ENCODE results near the gene FBXL13. TPM values are rescaled to one million over a fixed set of nuclear protein-coding genes. Genes with fewer than 3 reads are reported as not detected.

Gene FBXL13
- total and polyA plus RNA-seq, 2 experiments from 2014 or later, result 1.2 to 2.5 TPM

DNA sequence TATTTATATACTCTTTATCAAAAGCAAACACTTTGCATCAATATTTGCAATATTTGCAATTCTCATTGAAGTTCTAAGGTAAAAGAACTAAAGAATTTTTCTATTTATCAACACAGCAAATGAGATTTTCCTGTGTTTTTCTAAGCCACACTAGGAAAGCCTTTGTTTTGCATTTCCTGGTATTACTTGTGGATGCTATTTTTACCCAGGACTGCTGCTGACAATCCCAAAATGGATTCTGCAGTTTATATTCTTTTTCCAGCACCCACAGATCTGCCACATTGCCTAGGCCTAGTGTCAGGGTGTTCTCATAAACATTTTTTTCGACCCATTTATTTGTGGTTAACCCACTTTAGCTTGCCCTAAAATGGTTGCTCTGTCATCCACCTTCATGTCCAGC lies 135.9 kb downstream of the FBXL13 start (continued):
- TF ChIP-seq, protein P1, sequence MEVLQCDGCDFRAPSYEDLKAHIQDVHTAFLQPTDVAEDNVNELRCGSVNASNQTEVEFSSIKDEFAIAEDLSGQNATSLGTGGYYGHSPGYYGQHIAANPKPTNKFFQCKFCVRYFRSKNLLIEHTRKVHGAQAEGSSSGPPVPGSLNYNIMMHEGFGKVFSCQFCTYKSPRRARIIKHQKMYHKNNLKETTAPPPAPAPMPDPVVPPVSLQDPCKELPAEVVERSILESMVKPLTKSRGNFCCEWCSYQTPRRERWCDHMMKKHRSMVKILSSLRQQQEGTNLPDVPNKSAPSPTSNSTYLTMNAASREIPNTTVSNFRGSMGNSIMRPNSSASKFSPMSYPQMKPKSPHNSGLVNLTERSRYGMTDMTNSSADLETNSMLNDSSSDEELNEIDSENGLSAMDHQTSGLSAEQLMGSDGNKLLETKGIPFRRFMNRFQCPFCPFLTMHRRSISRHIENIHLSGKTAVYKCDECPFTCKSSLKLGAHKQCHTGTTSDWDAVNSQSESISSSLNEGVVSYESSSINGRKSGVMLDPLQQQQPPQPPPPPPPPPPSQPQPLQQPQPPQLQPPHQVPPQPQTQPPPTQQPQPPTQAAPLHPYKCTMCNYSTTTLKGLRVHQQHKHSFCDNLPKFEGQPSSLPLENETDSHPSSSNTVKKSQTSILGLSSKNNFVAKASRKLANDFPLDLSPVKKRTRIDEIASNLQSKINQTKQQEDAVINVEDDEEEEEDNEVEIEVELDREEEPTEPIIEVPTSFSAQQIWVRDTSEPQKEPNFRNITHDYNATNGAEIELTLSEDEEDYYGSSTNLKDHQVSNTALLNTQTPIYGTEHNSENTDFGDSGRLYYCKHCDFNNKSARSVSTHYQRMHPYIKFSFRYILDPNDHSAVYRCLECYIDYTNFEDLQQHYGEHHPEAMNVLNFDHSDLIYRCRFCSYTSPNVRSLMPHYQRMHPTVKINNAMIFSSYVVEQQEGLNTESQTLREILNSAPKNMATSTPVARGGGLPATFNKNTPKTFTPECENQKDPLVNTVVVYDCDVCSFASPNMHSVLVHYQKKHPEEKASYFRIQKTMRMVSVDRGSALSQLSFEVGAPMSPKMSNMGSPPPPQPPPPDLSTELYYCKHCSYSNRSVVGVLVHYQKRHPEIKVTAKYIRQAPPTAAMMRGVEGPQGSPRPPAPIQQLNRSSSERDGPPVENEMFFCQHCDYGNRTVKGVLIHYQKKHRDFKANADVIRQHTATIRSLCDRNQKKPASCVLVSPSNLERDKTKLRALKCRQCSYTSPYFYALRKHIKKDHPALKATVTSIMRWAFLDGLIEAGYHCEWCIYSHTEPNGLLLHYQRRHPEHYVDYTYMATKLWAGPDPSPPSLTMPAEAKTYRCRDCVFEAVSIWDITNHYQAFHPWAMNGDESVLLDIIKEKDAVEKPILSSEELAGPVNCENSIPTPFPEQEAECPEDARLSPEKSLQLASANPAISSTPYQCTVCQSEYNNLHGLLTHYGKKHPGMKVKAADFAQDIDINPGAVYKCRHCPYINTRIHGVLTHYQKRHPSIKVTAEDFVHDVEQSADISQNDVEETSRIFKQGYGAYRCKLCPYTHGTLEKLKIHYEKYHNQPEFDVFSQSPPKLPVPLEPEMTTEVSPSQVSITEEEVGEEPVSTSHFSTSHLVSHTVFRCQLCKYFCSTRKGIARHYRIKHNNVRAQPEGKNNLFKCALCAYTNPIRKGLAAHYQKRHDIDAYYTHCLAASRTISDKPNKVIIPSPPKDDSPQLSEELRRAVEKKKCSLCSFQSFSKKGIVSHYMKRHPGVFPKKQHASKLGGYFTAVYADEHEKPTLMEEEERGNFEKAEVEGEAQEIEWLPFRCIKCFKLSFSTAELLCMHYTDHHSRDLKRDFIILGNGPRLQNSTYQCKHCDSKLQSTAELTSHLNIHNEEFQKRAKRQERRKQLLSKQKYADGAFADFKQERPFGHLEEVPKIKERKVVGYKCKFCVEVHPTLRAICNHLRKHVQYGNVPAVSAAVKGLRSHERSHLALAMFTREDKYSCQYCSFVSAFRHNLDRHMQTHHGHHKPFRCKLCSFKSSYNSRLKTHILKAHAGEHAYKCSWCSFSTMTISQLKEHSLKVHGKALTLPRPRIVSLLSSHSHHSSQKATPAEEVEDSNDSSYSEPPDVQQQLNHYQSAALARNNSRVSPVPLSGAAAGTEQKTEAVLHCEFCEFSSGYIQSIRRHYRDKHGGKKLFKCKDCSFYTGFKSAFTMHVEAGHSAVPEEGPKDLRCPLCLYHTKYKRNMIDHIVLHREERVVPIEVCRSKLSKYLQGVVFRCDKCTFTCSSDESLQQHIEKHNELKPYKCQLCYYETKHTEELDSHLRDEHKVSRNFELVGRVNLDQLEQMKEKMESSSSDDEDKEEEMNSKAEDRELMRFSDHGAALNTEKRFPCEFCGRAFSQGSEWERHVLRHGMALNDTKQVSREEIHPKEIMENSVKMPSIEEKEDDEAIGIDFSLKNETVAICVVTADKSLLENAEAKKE (CRISPR knock-in tag; IDR thresholded peaks at IDR 0.05), result no peak

DNA sequence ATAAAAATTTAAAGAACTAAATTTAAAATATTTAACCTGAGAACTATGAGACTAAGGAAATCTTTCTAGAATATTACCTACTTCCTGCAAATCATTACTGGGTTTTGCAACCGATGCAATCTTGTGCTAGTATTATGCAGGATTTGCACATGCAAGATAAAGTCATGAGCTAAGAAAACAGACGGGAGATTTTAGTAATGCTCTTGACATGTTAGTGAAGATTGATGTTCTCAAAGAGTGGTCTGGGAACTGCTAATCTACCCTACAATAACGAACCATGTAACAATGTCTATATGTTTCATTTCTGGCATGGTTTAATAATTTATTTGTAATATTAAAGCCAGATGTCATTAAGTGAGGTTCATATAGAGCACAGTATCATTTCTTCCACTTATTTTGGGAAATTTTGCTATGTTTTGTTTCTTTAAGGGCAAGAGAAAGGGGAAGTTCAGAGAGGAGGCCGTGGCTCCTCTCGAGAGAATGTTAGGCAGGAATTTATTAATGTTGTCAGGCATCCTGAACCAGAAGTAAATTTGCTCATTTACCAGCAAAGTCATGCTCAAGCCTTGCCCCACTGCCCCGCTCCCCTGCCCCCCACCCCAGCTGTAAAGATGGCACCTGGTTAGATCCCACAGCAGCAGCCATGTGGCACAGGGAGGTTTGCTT lies 139.0 kb downstream of the FBXL13 start:
- peak overlapping the region; percentile 50; the same call in 1 of the 2 replicates for H3K4me2 ChIP-seq
- no peaks in the 10 kb centered on the region for H3K9me3 Mint-ChIP-seq
- H3F3A ChIP-seq (replicated peaks; ENCODE audit: low read depth), result no peaks in the 10 kb centered on the region
- H3K27ac ChIP-seq (ENCODE audit: low read depth), result no peak overlapping the region
- no peaks in the 10 kb centered on the region for H3K79me2 ChIP-seq (replicated peaks; ENCODE audit: insufficient read depth)
- H3K27me3 ChIP-seq (ENCODE audit: insufficient read depth), result no peaks in the 10 kb centered on the region
- no peaks in the 10 kb centered on the region for H3K27me3 Mint-ChIP-seq (ENCODE audit: insufficient read depth, low read depth, poor library complexity)
- ATAC-seq, result no peak
- no peak for DNase-seq (ENCODE audit: low spot score)
- no peaks in the 10 kb centered on the region for H4K20me1 ChIP-seq (replicated peaks; ENCODE audit: insufficient read depth)
- no peaks in the 10 kb centered on the region for H3K36me3 Mint-ChIP-seq (ENCODE audit: low read depth)
- H3K9me2 ChIP-seq (ENCODE audit: insufficient read depth), result no peaks in the 10 kb centered on the region
- H3K27ac Mint-ChIP-seq, result no peak overlapping the region
- peaks cover 59% of the 10 kb centered on the region for H3K4me1 ChIP-seq (ENCODE audit: insufficient read depth)
- H2AFZ ChIP-seq, result no peak overlapping the region
- no peaks in the 10 kb centered on the region for H3K36me3 ChIP-seq (ENCODE audit: insufficient read depth)
- no peak overlapping the region for H3K4me3 ChIP-seq
- H3K4me3 Mint-ChIP-seq, result no peak overlapping the region
- H3K4me1 Mint-ChIP-seq, result peaks cover 63% of the 10 kb centered on the region
- TF ChIP-seq, protein P1 (CRISPR knock-in tag; IDR thresholded peaks at IDR 0.05), result no peak
- no peak for TF ChIP-seq POLR2AphosphoS5 (IDR thresholded peaks at IDR 0.05; ENCODE audit: low read depth)
- TF ChIP-seq, protein P2, sequence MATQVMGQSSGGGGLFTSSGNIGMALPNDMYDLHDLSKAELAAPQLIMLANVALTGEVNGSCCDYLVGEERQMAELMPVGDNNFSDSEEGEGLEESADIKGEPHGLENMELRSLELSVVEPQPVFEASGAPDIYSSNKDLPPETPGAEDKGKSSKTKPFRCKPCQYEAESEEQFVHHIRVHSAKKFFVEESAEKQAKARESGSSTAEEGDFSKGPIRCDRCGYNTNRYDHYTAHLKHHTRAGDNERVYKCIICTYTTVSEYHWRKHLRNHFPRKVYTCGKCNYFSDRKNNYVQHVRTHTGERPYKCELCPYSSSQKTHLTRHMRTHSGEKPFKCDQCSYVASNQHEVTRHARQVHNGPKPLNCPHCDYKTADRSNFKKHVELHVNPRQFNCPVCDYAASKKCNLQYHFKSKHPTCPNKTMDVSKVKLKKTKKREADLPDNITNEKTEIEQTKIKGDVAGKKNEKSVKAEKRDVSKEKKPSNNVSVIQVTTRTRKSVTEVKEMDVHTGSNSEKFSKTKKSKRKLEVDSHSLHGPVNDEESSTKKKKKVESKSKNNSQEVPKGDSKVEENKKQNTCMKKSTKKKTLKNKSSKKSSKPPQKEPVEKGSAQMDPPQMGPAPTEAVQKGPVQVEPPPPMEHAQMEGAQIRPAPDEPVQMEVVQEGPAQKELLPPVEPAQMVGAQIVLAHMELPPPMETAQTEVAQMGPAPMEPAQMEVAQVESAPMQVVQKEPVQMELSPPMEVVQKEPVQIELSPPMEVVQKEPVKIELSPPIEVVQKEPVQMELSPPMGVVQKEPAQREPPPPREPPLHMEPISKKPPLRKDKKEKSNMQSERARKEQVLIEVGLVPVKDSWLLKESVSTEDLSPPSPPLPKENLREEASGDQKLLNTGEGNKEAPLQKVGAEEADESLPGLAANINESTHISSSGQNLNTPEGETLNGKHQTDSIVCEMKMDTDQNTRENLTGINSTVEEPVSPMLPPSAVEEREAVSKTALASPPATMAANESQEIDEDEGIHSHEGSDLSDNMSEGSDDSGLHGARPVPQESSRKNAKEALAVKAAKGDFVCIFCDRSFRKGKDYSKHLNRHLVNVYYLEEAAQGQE (IDR thresholded peaks at IDR 0.05; ENCODE audit: unreplicated experiment), result no peak
- TF ChIP-seq EZH2phosphoT487 (IDR thresholded peaks at IDR 0.05; ENCODE audit: unreplicated experiment), result no peak
- TF ChIP-seq CREB1 (CRISPR knock-in tag; IDR thresholded peaks at IDR 0.05; ENCODE audit: low read depth), result no peak

Measured in GM23338 (cell line).